ENCODE data around the gene WLS.

GRCh38 chr1:68174738-68175113 lies 57.6 kb downstream of the WLS start:
- TF ChIP-seq, protein P1, sequence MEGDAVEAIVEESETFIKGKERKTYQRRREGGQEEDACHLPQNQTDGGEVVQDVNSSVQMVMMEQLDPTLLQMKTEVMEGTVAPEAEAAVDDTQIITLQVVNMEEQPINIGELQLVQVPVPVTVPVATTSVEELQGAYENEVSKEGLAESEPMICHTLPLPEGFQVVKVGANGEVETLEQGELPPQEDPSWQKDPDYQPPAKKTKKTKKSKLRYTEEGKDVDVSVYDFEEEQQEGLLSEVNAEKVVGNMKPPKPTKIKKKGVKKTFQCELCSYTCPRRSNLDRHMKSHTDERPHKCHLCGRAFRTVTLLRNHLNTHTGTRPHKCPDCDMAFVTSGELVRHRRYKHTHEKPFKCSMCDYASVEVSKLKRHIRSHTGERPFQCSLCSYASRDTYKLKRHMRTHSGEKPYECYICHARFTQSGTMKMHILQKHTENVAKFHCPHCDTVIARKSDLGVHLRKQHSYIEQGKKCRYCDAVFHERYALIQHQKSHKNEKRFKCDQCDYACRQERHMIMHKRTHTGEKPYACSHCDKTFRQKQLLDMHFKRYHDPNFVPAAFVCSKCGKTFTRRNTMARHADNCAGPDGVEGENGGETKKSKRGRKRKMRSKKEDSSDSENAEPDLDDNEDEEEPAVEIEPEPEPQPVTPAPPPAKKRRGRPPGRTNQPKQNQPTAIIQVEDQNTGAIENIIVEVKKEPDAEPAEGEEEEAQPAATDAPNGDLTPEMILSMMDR (conservative IDR thresholded peaks at IDR 0.05 in 1 of 2, IDR thresholded peaks at IDR 0.05 in 1 of 2; ENCODE audit: low read depth in 1 of 2, low read length in 2 of 2): no peak
- no peak for TF ChIP-seq EZH2 (IDR thresholded peaks at IDR 0.05; ENCODE audit: low read length, missing control alignments)

Measured in fibroblast of lung (primary cell).